Right atrium auricular region (tissue), 2 donors: ENCODE results near the gene KCNMB2. TPM values are rescaled to one million over a fixed set of nuclear protein-coding genes. Genes with fewer than 3 reads are reported as not detected.

Experiments used
- DNase-seq: peaks from one replicate; pipeline ENCODE4 v3.0.0-alpha.2; 2019; ENCODE audit warnings: low spot score
- H3K27ac ChIP-seq, 2 donors: fragments of 200-600 bp; sonication (generic); 1 replicate in 1 of 2; 2 replicates in 1 of 2; pipeline ENCODE4 v1.5.1; 2016 to 2019
- H3K27me3 ChIP-seq, 2 donors: fragments of 200-600 bp; sonication (generic); one replicate each; pipeline versions ENCODE4 v1.5.1 to v1.6.0; 2017 to 2019
- H3K36me3 ChIP-seq: fragments of 200-600 bp; sonication (generic); one replicate; pipeline ENCODE4 v1.5.1; 2016
- H3K4me1 ChIP-seq, 2 donors: fragments of 200-600 bp; sonication (generic); one replicate each; pipeline versions ENCODE4 v1.5.1 to v1.6.0; 2017 to 2019
- H3K4me3 ChIP-seq, 2 donors: fragments of 200-600 bp; sonication (generic); 1 replicate in 1 of 2; 2 replicates in 1 of 2; pipeline ENCODE4 v1.5.1; 2017 to 2019; ENCODE audit warnings: mild to moderate bottlenecking in 1 of 2, moderate library complexity in 1 of 2
- H3K9me3 ChIP-seq, 2 donors: fragments of 200-600 bp; sonication (generic); one replicate each; pipeline ENCODE4 v1.5.1; 2019
- total RNA-seq, 2 donors: library from RNA; depleted of rRNA; stranded (reverse); fragments of >200 nt; gene quantifications; one replicate each; pipeline ENCODE4 v1.1.0, GENCODE V29; 2016
- TF ChIP-seq, protein P1 (sequence below), 2 donors: fragments of 200-600 bp; sonication (generic); IDR thresholded peaks; one replicate each; pipeline ENCODE4 v1.5.1; 2019; ENCODE audit warnings: antibody characterized with exemption in 2 of 2

Gene KCNMB2
- total RNA-seq, 2 donors from 2014 or later, result 2.8 to 18.2 TPM

DNA sequence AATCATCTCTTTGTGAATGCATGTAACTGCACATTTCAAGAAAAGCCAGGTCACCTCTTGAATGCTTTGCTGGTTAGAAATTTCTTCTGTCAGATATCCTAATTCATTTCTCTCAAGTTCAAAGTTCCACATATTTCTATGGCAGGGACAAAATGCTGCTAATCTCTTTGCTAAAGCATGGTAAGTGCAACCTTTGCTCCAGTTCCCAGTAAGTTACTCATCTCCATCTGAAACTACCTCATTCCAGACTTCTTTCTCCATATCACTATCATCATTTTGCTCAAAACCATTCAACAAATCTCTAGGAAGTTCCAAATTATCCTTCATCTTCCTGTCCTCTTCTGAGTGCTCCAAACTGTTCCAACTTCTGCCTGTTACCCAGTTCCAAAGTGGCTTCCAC, 304.8 kb downstream of the KCNMB2 start:
- H3K9me3 ChIP-seq, result no peaks in the 10 kb centered on the region
- TF ChIP-seq, protein P1, sequence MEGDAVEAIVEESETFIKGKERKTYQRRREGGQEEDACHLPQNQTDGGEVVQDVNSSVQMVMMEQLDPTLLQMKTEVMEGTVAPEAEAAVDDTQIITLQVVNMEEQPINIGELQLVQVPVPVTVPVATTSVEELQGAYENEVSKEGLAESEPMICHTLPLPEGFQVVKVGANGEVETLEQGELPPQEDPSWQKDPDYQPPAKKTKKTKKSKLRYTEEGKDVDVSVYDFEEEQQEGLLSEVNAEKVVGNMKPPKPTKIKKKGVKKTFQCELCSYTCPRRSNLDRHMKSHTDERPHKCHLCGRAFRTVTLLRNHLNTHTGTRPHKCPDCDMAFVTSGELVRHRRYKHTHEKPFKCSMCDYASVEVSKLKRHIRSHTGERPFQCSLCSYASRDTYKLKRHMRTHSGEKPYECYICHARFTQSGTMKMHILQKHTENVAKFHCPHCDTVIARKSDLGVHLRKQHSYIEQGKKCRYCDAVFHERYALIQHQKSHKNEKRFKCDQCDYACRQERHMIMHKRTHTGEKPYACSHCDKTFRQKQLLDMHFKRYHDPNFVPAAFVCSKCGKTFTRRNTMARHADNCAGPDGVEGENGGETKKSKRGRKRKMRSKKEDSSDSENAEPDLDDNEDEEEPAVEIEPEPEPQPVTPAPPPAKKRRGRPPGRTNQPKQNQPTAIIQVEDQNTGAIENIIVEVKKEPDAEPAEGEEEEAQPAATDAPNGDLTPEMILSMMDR (IDR thresholded peaks at IDR 0.05), result no peak
- no peak for DNase-seq

DNA sequence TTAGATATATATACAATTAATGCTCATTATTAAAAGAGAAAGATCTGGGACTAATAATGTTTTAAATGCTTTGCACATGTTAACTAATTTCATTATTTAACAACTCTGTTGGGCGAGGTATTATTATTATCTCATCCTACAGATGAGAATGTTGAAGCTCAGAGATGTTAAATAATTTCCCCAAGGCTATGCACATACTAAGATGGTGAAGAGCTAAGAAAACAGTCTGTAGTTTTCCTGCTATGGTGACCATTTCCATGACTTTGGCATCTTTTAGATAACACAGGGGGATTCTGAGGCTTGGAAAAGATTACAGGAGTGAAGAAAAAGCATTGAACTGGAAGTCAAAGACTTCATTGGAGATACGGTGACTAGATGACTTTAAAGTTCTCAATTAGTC, 308.7 kb downstream of the KCNMB2 start:
- TF ChIP-seq, protein P1 (IDR thresholded peaks at IDR 0.05), result no peak
- DNase-seq, result no peak
- no peak overlapping the region for H3K4me3 ChIP-seq
- no peaks in the 10 kb centered on the region for H3K27me3 ChIP-seq
- H3K9me3 ChIP-seq, result no peaks in the 10 kb centered on the region
- H3K36me3 ChIP-seq, result no peaks in the 10 kb centered on the region
- H3K4me1 ChIP-seq, result peaks cover 0 to 26% of the 10 kb centered on the region in 2 donors
- no peak overlapping the region for H3K27ac ChIP-seq

More for the DNA sequence above, 304.8 kb downstream of the KCNMB2 start:
- H3K27me3 ChIP-seq, result no peaks in the 10 kb centered on the region
- H3K27ac ChIP-seq, result no peak overlapping the region
- no peaks in the 10 kb centered on the region for H3K36me3 ChIP-seq
- no peak overlapping the region for H3K4me3 ChIP-seq
- H3K4me1 ChIP-seq, result no peaks in the 10 kb centered on the region

DNA sequence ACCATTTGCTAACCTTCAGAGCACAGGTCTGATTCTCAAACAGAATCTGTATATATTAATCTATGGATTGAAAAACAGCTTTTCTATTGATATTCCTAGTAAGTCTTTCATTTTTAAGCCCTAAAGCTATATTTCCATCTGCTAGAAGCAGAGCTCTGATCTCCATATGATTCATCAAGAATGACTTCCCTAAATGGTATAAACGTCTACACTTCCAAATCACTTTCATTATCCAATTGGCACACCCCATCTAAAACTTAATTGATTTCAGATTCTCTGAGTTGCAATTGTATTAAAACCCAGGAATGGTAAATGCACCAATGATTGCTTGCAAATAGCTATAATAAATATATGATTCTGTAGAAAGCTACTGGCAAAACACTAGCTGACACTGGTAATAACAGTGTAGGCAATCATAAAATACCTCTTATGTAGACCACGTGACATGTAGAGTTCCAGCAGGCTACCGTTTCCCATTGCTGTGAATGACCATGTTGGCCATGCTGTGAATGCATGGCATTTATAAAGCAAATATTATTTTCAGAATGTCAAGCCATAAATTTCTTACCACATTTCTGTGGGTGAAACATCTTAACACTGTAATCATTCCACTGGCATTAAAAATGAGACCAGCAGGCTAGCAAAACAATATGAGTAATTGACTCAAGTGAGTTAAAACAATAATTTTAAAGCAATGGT, 309.3 kb downstream of the KCNMB2 start:
- Histone ChIP-seq H3K27ac (no peak overlapping the region), H3K4me1 (peaks cover 0 to 26% of the 10 kb centered on the region in 2 donors), H3K36me3 (no peaks in the 10 kb centered on the region), H3K27me3 (no peaks in the 10 kb centered on the region), H3K9me3 (no peaks in the 10 kb centered on the region), H3K4me3 (no peak overlapping the region)
- TF ChIP-seq, protein P1 (IDR thresholded peaks at IDR 0.05), result no peak
- no peak for DNase-seq

DNA sequence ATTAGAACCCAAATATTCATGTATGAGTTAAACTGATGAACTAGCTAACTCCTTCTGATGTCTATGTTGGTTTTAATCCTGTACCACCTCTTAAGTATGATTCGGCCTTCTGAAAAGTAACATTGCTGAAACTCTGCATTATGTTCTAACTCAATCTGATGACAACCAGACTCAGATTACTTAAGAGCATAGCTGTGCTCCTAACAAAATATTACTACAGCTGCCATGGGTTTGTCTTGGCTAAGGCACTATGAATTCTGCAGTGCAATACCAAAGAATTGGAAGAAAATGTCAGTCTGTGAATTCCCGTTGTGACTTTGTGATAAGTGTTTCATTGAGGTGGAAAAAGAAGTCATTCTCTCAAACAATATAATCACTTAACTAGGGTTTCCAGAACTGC, 311.0 kb downstream of the KCNMB2 start:
- Histone ChIP-seq H3K27me3 (no peaks in the 10 kb centered on the region), H3K9me3 (no peaks in the 10 kb centered on the region), H3K4me3 (no peak overlapping the region), H3K4me1 (peaks cover 0 to 26% of the 10 kb centered on the region in 2 donors), H3K27ac (peak overlapping the region in 1 of 2 donors; percentile 22), H3K36me3 (no peaks in the 10 kb centered on the region)
- no peak for DNase-seq
- TF ChIP-seq, protein P1 (IDR thresholded peaks at IDR 0.05), result no peak

DNA sequence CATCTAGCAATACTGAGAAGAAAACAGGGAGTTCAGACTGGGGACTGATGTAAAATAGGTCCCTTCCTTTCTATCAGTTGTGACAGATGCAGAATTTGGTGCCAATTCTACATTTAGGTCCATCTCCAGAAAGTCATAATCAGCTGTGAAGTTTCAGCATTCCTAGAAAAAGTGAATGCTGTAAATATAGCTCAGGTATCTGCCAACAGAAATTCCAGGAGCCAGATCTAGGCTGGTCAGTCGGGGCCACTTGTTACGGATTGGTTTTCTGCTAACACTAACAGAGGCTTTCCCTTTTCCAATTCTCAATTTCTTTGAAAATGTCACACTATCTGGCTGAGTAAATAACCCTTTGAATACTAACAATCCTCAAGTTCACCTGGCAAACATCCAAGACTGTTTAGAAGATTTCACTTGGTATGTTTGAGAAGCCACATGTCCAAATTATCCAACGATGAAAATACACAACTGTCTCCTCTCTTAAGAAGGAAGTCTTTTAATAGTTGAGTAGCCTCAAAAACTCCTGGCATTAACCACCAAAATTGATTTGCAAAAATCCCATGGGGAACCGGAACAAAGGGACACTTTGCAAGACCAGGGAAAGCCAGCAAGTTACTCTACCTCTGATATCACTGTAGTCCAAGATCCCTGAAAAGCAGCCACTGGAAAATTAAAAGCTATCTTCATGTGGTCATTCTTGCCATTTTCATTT, 313.1 kb downstream of the KCNMB2 start:
- H3K27me3 ChIP-seq, result no peaks in the 10 kb centered on the region
- H3K9me3 ChIP-seq, result no peaks in the 10 kb centered on the region
- no peak overlapping the region for H3K4me3 ChIP-seq
- no peaks in the 10 kb centered on the region for H3K36me3 ChIP-seq
- no peak for DNase-seq
- TF ChIP-seq, protein P1 (IDR thresholded peaks at IDR 0.05), result no peak
- no peak overlapping the region for H3K27ac ChIP-seq
- H3K4me1 ChIP-seq, result peaks cover 0 to 26% of the 10 kb centered on the region in 2 donors
